Peyer's patch (tissue), 4 donors: ENCODE data around the gene VHLL.

Experiments
- POLR2A ChIP-seq, 2 donors: fragments of 450-650 bp; IDR thresholded peaks; one replicate each; pipeline ENCODE4 v1.5.1; 2017; ENCODE audit warnings: antibody characterized with exemption in 2 of 2, mild to moderate bottlenecking in 2 of 2, moderate library complexity in 2 of 2
- TF ChIP-seq, protein P1 (sequence below), 6 experiments: fragments of 450-650 bp in 4 of 6; fragments of 200-600 bp in 2 of 6; sonication (generic) in 1 of 6; IDR thresholded peaks; one replicate each; pipeline ENCODE4 v1.5.1; 2017 to 2019; ENCODE audit warnings: antibody characterized with exemption in 6 of 6, mild to moderate bottlenecking in 3 of 6, moderate library complexity in 1 of 6

DNA sequence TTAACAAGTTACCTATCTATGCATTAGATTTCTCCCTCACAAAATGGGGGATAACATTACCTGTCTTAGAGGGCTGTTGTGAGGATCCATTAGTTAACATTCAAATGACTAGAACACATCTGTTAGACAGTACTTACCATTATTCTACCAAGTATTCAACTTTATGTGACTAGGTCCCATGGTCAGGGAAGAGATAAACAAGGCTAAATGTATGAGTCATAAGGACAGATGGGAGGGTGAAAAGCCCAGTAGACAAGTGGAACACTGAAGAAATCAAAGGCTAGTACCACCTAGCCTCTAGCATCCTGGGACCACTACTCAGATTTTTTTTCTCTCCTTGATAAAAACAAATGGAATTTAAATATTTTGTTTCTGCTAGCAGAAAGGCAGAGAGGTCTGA, 9.0 kb upstream of the VHLL start:
- TF ChIP-seq, protein P1, sequence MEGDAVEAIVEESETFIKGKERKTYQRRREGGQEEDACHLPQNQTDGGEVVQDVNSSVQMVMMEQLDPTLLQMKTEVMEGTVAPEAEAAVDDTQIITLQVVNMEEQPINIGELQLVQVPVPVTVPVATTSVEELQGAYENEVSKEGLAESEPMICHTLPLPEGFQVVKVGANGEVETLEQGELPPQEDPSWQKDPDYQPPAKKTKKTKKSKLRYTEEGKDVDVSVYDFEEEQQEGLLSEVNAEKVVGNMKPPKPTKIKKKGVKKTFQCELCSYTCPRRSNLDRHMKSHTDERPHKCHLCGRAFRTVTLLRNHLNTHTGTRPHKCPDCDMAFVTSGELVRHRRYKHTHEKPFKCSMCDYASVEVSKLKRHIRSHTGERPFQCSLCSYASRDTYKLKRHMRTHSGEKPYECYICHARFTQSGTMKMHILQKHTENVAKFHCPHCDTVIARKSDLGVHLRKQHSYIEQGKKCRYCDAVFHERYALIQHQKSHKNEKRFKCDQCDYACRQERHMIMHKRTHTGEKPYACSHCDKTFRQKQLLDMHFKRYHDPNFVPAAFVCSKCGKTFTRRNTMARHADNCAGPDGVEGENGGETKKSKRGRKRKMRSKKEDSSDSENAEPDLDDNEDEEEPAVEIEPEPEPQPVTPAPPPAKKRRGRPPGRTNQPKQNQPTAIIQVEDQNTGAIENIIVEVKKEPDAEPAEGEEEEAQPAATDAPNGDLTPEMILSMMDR (IDR thresholded peaks at IDR 0.05), result no peak
- no peak for TF ChIP-seq POLR2A (IDR thresholded peaks at IDR 0.05)
